SK-N-SH (cell line): ENCODE results near the gene ZBTB7B. TPM values are rescaled to one million over a fixed set of nuclear protein-coding genes. Genes with fewer than 3 reads are reported as not detected.
A peak's percentile ranks its signal among the peaks of the same experiment; 100 is the strongest.

Experiments
- CTCF ChIA-PET: fragments of 300-600, 350-600 bp; formaldehyde crosslinking; extraction: SDS; loops from one replicate; lab custom pipeline; 2021; lab: Yijun Ruan, JAX
- POLR2A ChIA-PET: fragments of 350-600 bp; sonication (Branson Sonifier 250); formaldehyde crosslinking; extraction: SDS; loops from one replicate; lab custom pipeline; 2020; ENCODE audit warnings: antibody characterized with exemption, inconsistent platforms; lab: Yijun Ruan, JAX
- DNase-seq: peaks from one replicate; pipeline ENCODE4 v3.0.0; 2012
- H2AFZ ChIP-seq: fragments of 200-600 bp; sonication (generic); 2 replicates; pipeline ENCODE4 v1.8.1; 2016; ENCODE audit warnings: antibody characterized with exemption, mild to moderate bottlenecking, low read depth
- H3F3A ChIP-seq: fragments of 200-600 bp; sonication (generic); replicated peaks from 2 replicates; pipeline ENCODE3; 2016; ENCODE audit warnings: antibody characterized with exemption, mild to moderate bottlenecking; ENCODE audit not compliant: insufficient read depth
- H3K27ac ChIP-seq, 2 experiments: fragments of 200-500 bp in 1 of 2; fragments of 200-600 bp in 1 of 2; sonication (Bioruptor generic) in 1 of 2; sonication (generic), shearing (Covaris generic) in 1 of 2; 2 replicates each; pipeline versions ENCODE4 v1.5.1 to v1.6.1; 2014 to 2016; ENCODE audit warnings: low read depth in 2 of 2, inconsistent platforms in 1 of 2, low read length in 1 of 2, mild to moderate bottlenecking in 1 of 2, mixed read lengths in 1 of 2
- H3K27me3 ChIP-seq: fragments of 200-600 bp; sonication (generic), shearing (Covaris generic); 2 replicates; pipeline ENCODE4 v1.6.1; 2016; ENCODE audit warnings: mixed run types; ENCODE audit not compliant: insufficient read depth
- H3K36me3 ChIP-seq, 2 experiments: fragments of 200-500 bp in 1 of 2; fragments of 200-600 bp in 1 of 2; sonication (Bioruptor generic) in 1 of 2; sonication (generic) in 1 of 2; replicated peaks in 1 of 2; 2 replicates each; pipeline versions ENCODE3 to v1.5.1; 2014 to 2016; ENCODE audit warnings: low read length in 1 of 2, mild to moderate bottlenecking in 1 of 2; ENCODE audit not compliant: insufficient read depth in 2 of 2, control insufficient read depth in 1 of 2
- H3K4me1 ChIP-seq, 2 experiments: fragments of 200-500 bp in 1 of 2; fragments of 200-600 bp in 1 of 2; sonication (Bioruptor generic) in 1 of 2; sonication (generic), shearing (Covaris generic) in 1 of 2; 2 replicates each; pipeline versions ENCODE4 v1.5.1 to v1.6.1; 2014 to 2016; ENCODE audit warnings: low read depth in 1 of 2, low read length in 1 of 2, mixed run types in 1 of 2; ENCODE audit not compliant: insufficient read depth in 2 of 2, control insufficient read depth in 1 of 2
- H3K4me2 ChIP-seq: fragments of 200-600 bp; sonication (generic), shearing (Covaris generic); 2 replicates; pipeline ENCODE4 v1.6.1; 2017; ENCODE audit warnings: mixed run types
- H3K4me3 ChIP-seq, 2 experiments: fragments of 200-500 bp in 1 of 2; fragments of 200-600 bp in 1 of 2; sonication (Bioruptor generic) in 1 of 2; sonication (generic), shearing (Covaris generic) in 1 of 2; 2 replicates each; pipeline versions ENCODE4 v1.5.1 to v1.8.1; 2014 to 2016; ENCODE audit warnings: low read depth in 2 of 2, inconsistent platforms in 1 of 2, low read length in 1 of 2, mild to moderate bottlenecking in 1 of 2, mixed read lengths in 1 of 2, moderate library complexity in 1 of 2
- H3K79me2 ChIP-seq: fragments of 200-600 bp; sonication (generic); 2 replicates; pipeline ENCODE4 v1.8.1; 2017; ENCODE audit warnings: mild to moderate bottlenecking; ENCODE audit not compliant: insufficient read depth
- H3K9ac ChIP-seq: fragments of 200-600 bp; sonication (generic); 2 replicates; pipeline ENCODE4 v1.6.1; 2017; ENCODE audit warnings: mixed run types
- H3K9me2 ChIP-seq: fragments of 200-600 bp; sonication (generic); 2 replicates; pipeline ENCODE4 v1.6.1; 2017; ENCODE audit warnings: mixed run types
- H3K9me3 ChIP-seq: fragments of 200-600 bp; sonication (generic); 2 replicates; pipeline ENCODE4 v1.6.1; 2017; ENCODE audit warnings: mixed run types, mild to moderate bottlenecking, moderate library complexity
- H4K20me1 ChIP-seq: fragments of 200-600 bp; sonication (generic); 2 replicates; pipeline ENCODE4 v1.6.1; 2017; ENCODE audit warnings: mild to moderate bottlenecking, mixed run types; ENCODE audit not compliant: insufficient read depth
- CHD2 ChIP-seq: fragments of 150-350 bp; IDR thresholded peaks from 2 replicates; pipeline ENCODE4 v1.6.1; 2018; ENCODE audit warnings: low read length; ENCODE audit not compliant: partially characterized antibody
- ELF1 ChIP-seq: IDR thresholded peaks from 2 replicates; pipeline ENCODE4 v1.4.0; 2012
- EP300 ChIP-seq, 2 experiments: IDR thresholded peaks; 2 replicates each; pipeline versions ENCODE4 v1.4.0 to v1.6.1; 2012; ENCODE audit warnings: borderline replicate concordance in 1 of 2, low read depth in 1 of 2, low read length in 1 of 2
- EZH2phosphoT487 ChIP-seq: fragments of 200-600 bp; sonication (generic); IDR thresholded peaks from 2 replicates; pipeline ENCODE4 v1.6.1; 2017; ENCODE audit warnings: low read depth, mixed run types, mild to moderate bottlenecking, antibody characterized with exemption, moderate library complexity, borderline replicate concordance
- FOSL2 ChIP-seq: IDR thresholded peaks from 2 replicates; pipeline ENCODE4 v1.4.0; 2012; ENCODE audit warnings: low read depth, mild to moderate bottlenecking, moderate library complexity, borderline replicate concordance
- FOXJ3 ChIP-seq: sonication (generic); formaldehyde crosslinking; IDR thresholded peaks from 2 replicates; pipeline ENCODE4 v1.5.1; 2020; ENCODE audit warnings: mild to moderate bottlenecking, missing genetic modification reagents
- FOXM1 ChIP-seq: IDR thresholded peaks from 2 replicates; pipeline ENCODE4 v1.4.0; 2012; ENCODE audit warnings: low read depth, mild to moderate bottlenecking
- GATA2 ChIP-seq: sonication (generic); formaldehyde crosslinking; IDR thresholded peaks from 2 replicates; pipeline ENCODE4 v1.5.0; 2020; ENCODE audit warnings: mild to moderate bottlenecking, missing genetic modification reagents
- JUND ChIP-seq: IDR thresholded peaks from 2 replicates; pipeline ENCODE4 v1.4.0; 2012
- MEF2A ChIP-seq: IDR thresholded peaks from 2 replicates; pipeline ENCODE4 v1.4.0; 2012; ENCODE audit warnings: low read depth, borderline replicate concordance
- MXI1 ChIP-seq: IDR thresholded peaks from 2 replicates; pipeline ENCODE4 v1.6.1; 2012; ENCODE audit warnings: mild to moderate bottlenecking, low read depth, low read length, improper control_type of control experiment
- NFIC ChIP-seq: IDR thresholded peaks from 2 replicates; pipeline ENCODE4 v1.4.0; 2012; ENCODE audit warnings: borderline replicate concordance
- NRF1 ChIP-seq: IDR thresholded peaks from 2 replicates; pipeline ENCODE4 v1.6.1; 2012; ENCODE audit warnings: low read depth, mild to moderate bottlenecking, low read length
- RCOR1 ChIP-seq: fragments of 150-350 bp; IDR thresholded peaks from 2 replicates; pipeline ENCODE4 v1.6.1; 2017; ENCODE audit warnings: antibody characterized with exemption, low read length
- RXRA ChIP-seq: IDR thresholded peaks from 2 replicates; pipeline ENCODE4 v1.4.0; 2012; ENCODE audit warnings: low read depth, mild to moderate bottlenecking, borderline replicate concordance
- SIN3A ChIP-seq: IDR thresholded peaks from 2 replicates; pipeline ENCODE4 v1.6.1; 2012; ENCODE audit warnings: low read depth, mild to moderate bottlenecking, low read length, moderate library complexity, borderline replicate concordance
- SMC3 ChIP-seq: IDR thresholded peaks from 2 replicates; pipeline ENCODE4 v1.6.1; 2012; ENCODE audit warnings: low read depth, low read length, improper control_type of control experiment
- TAF1 ChIP-seq: IDR thresholded peaks from 2 replicates; pipeline ENCODE4 v1.6.1; 2012; ENCODE audit warnings: low read depth, mild to moderate bottlenecking, low read length, moderate library complexity, borderline replicate concordance
- TCF12 ChIP-seq: IDR thresholded peaks from 2 replicates; pipeline ENCODE4 v1.4.0; 2012
- TEAD4 ChIP-seq: IDR thresholded peaks from 2 replicates; pipeline ENCODE4 v1.4.0; 2012; ENCODE audit warnings: mild to moderate bottlenecking, borderline replicate concordance; ENCODE audit not compliant: insufficient read depth
- WGBS: methylation state at CpG from one replicate; pipeline ENCODE4 v1.1.6; 2017; ENCODE audit warnings: low lambda C conversion rate; 5-methylcytosine and 5-hydroxymethylcytosine counted together
- polyA plus RNA-seq, 3 experiments: library from polyadenylated mRNA; depleted of rRNA; stranded (reverse); fragments of >200 nt; gene quantifications; 2 replicates each; pipeline ENCODE4 v1.2.3, GENCODE V29; 2012
- TF ChIP-seq, protein P1 (sequence below): fragments of 150-350 bp; IDR thresholded peaks from 2 replicates; pipeline ENCODE4 v1.6.1; 2017; ENCODE audit warnings: antibody characterized with exemption, low read length, low read depth, borderline replicate concordance
- TF ChIP-seq, protein P2 (sequence below): fragments of 150-350 bp; IDR thresholded peaks from 2 replicates; pipeline ENCODE4 v1.6.1; 2016; ENCODE audit warnings: mild to moderate bottlenecking, low read depth, low read length
- TF ChIP-seq, protein P3 (sequence below): IDR thresholded peaks from 2 replicates; pipeline ENCODE4 v1.4.0; 2012; ENCODE audit warnings: low read depth

ZBTB7B gene
- polyA plus RNA-seq, 1 of the 3 experiments (the other 2 are of a cell fraction) = 15.7 TPM

DNA sequence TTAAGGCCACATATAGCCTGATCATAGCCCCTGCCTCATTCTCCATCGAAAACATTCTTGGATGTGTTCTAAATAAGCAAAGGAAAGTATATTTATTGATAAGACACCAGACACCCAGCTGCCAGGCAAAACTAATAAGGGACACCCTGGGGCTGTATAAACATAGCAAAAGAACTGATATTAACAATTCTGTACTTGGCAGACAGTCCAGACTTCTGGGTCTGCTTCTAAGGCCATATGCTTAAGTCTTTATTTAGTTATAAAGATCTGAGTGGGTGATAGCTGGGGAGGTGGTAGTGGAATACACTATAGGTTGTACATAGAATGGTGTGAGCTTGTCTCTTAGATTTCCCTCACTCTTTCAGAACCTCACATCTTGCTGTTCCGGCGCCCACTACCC is 24.2 kb upstream of the ZBTB7B start:
- no peaks in the 10 kb centered on the region for H3K27me3 ChIP-seq
- 72% methylated on average over 3 of the region's 3 CpGs for WGBS

DNA sequence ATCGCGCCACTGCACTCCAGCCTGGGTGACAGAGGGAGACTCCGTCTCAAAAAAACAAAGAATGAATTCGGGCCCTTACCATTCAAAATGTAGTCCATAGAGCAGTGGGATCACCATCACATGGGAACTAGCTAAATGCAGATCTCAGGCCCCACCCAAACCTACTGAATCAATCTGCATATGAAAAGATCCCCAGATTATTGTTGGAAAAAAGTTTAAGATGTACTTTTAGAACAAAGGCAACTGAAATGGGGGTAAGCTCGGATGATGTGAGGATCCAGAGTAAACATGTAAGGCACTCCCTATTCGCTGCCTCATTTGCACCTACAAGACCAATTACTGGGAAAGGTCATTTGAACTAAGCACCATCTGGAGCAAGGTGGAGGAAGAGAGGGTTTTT is 20.3 kb upstream of the ZBTB7B start:
- Histone ChIP-seq H3K36me3 (peaks cover 7 to 16% of the 10 kb centered on the region in 2 experiments), H3K9me3 (no peaks in the 10 kb centered on the region), H3F3A (peaks cover 13% of the 10 kb centered on the region), H3K9me2 (no peaks in the 10 kb centered on the region), H3K4me3 (peak overlapping the region; percentile 72 to 82), H3K4me2 (peak overlapping the region; percentile 72), H2AFZ (peak overlapping the region; percentile 60; the same call in 1 of the 2 replicates), H3K79me2 (peaks cover 88% of the 10 kb centered on the region), H3K9ac (peak overlapping the region; percentile 42; the same call in 1 of the 2 replicates), H4K20me1 (no peaks in the 10 kb centered on the region), H3K27ac (peak overlapping the region; percentile 14 to 77; a peak in 3 of 4 replicates), H3K4me1 (peaks cover 9 to 20% of the 10 kb centered on the region in 2 experiments; a peak in 3 of 4 replicates)
- DNase-seq = no peak
- TF ChIP-seq SMC3 (no peak), SIN3A (no peak), ELF1 (no peak), MXI1 (no peak), TCF12 (no peak), RXRA (no peak), NFIC (no peak), FOXM1 (no peak), JUND (no peak), RCOR1 (no peak), GATA2 (CRISPR knock-in tag) (no peak), EZH2phosphoT487 (no peak), FOSL2 (no peak), TAF1 (no peak), NRF1 (no peak)
- TF ChIP-seq, protein P1, sequence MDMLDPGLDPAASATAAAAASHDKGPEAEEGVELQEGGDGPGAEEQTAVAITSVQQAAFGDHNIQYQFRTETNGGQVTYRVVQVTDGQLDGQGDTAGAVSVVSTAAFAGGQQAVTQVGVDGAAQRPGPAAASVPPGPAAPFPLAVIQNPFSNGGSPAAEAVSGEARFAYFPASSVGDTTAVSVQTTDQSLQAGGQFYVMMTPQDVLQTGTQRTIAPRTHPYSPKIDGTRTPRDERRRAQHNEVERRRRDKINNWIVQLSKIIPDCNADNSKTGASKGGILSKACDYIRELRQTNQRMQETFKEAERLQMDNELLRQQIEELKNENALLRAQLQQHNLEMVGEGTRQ = no peak
- TF ChIP-seq, protein P2, sequence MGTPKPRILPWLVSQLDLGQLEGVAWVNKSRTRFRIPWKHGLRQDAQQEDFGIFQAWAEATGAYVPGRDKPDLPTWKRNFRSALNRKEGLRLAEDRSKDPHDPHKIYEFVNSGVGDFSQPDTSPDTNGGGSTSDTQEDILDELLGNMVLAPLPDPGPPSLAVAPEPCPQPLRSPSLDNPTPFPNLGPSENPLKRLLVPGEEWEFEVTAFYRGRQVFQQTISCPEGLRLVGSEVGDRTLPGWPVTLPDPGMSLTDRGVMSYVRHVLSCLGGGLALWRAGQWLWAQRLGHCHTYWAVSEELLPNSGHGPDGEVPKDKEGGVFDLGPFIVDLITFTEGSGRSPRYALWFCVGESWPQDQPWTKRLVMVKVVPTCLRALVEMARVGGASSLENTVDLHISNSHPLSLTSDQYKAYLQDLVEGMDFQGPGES = no peak
- TF ChIP-seq, protein P3, sequence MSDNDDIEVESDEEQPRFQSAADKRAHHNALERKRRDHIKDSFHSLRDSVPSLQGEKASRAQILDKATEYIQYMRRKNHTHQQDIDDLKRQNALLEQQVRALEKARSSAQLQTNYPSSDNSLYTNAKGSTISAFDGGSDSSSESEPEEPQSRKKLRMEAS = no peak
- TF ChIP-seq, all 33 proteins: peak for 0
- H3K27me3 ChIP-seq = no peaks in the 10 kb centered on the region
- CTCF ChIA-PET = interaction anchor here (1.0 to 37.5 kb wide), 7 partner anchors 16 to 104 kb away, joined by 3 to 640 read pairs (median 7); partner anchors contain the start of genes LENEP, PYGO2 and ZBTB7B
- 76% methylated on average over 6 of the region's 6 CpGs for WGBS
- POLR2A ChIA-PET = interaction anchor here (0.6 to 2.7 kb wide), 2 partner anchors 11 to 12 kb away, joined by 3 to 22 read pairs; partner anchors contain the start of genes LENEP and SHC1

More for the DNA sequence above, 24.2 kb upstream of the ZBTB7B start:
- Histone ChIP-seq H3K4me3 (no peak overlapping the region), H3K36me3 (peaks cover 7 to 10% of the 10 kb centered on the region in 2 experiments), H3K9me2 (no peaks in the 10 kb centered on the region), H3F3A (peaks cover 21% of the 10 kb centered on the region), H3K9me3 (no peaks in the 10 kb centered on the region), H3K27ac (peak overlapping the region; percentile 99 to 100; a peak in 3 of 4 replicates), H3K9ac (no peak overlapping the region), H3K4me1 (peaks cover 17 to 35% of the 10 kb centered on the region in 2 experiments; a peak in 3 of 4 replicates), H3K79me2 (peaks cover 73% of the 10 kb centered on the region), H2AFZ (no peak overlapping the region), H3K4me2 (no peak overlapping the region), H4K20me1 (no peaks in the 10 kb centered on the region)
- peak; percentile 44; the same call in 1 of the 2 replicates for TF ChIP-seq MXI1
- TF ChIP-seq TCF12 = peak; percentile 55
- peak; percentile 94 for TF ChIP-seq RCOR1
- TF ChIP-seq GATA2 (CRISPR knock-in tag) = peak; percentile 91
- TF ChIP-seq TEAD4 = 0 out of 2 replicates have a peak, but pooled peaks have one; percentile 27
- TF ChIP-seq JUND = no peak
- TF ChIP-seq EZH2phosphoT487 = no peak
- TF ChIP-seq CHD2 = peak; percentile 69
- peak in 1 of 2 experiments; percentile 99; a peak in 2 of 4 replicates for TF ChIP-seq EP300 (IDR thresholded peaks at IDR 0.05; ENCODE audit: borderline replicate concordance in 1 of 2, low read depth in 1 of 2, low read length in 1 of 2)
- TF ChIP-seq MEF2A = no peak
- TF ChIP-seq, protein P3 = no peak
- peak; percentile 93 for TF ChIP-seq FOXJ3 (CRISPR knock-in tag)
- DNase-seq = no peak
- POLR2A ChIA-PET = interaction anchor here (1.2 to 2.8 kb wide), 8 partner anchors 8 to 73 kb away, joined by 3 to 25 read pairs (median 4); partner anchors contain the start of genes ADAM15, LENEP, PBXIP1 and PYGO2
- CTCF ChIA-PET = interaction anchor here (0.9 to 37.5 kb wide), 6 partner anchors 17 to 83 kb away, joined by 3 to 640 read pairs (median 5); partner anchors contain the start of genes ADAM15, LENEP, PYGO2 and ZBTB7B
